T-cell (primary cell): Measurements from ENCODE around the gene ARL15. TPM values are rescaled to one million over a fixed set of nuclear protein-coding genes. Genes with fewer than 3 reads are reported as not detected.

Experiments
- total RNA-seq, 35 experiments: library from RNA in 6 of 35; stranded (reverse) in 6 of 35; fragments of 120-200 nt in 1 of 35; gene quantifications; one replicate each; pipeline versions ENCODE4 v1.2.1 to v1.2.4 and lab custom pipeline; 2013 to 2026

ARL15 gene
- total RNA-seq, 5 donors from 2014 or later (not counting 1 experiment from before 2014, with no cell fraction given), result 10.7 to 21.6 (median 11.7) TPM

Other genes starting within 250 kb of the ARL15 start
- not detected for gene HSPB3, start 145.1 kb upstream of the ARL15 start, total RNA-seq
- gene SNX18, start 207.2 kb upstream of the ARL15 start, total RNA-seq, result 10 to 100 TPM; 13.7 to 35.7 (median 31.1) TPM